HG03378 (cell line): Measurements from ENCODE around the gene DCUN1D1.

ENCODE experiments used
- ATAC-seq: cut with Tn5 transposase; IDR thresholded peaks from one replicate; pipeline ENCODE4 v1.9.1; 2021; ENCODE audit warnings: mild to moderate bottlenecking, moderate library complexity; ENCODE audit not compliant: unreplicated experiment

DCUN1D1 gene

GRCh38 chr3:182902236-182902635 lies 78.1 kb downstream of the DCUN1D1 start:
- no peak for ATAC-seq

- ATAC-seq: no peak
These were observed 83.8 kb downstream of the DCUN1D1 start for GRCh38 chr3:182896553-182896952.

GRCh38 chr3:182895513-182896112 lies 84.7 kb downstream of the DCUN1D1 start:
- no peak for ATAC-seq

- no peak for ATAC-seq
These were observed 88.1 kb downstream of the DCUN1D1 start for GRCh38 chr3:182892226-182892625.

- no peak for ATAC-seq
These were observed 89.0 kb downstream of the DCUN1D1 start for GRCh38 chr3:182891364-182891763.

- no peak for ATAC-seq
These were observed 90.2 kb downstream of the DCUN1D1 start for GRCh38 chr3:182889948-182890629.
